Activated B cell treated with CpG ODN at 0.5 μM for 24 hours (primary cell): ENCODE measurements around the gene MTF1. TPM values are rescaled to one million over a fixed set of nuclear protein-coding genes. Genes with fewer than 3 reads are reported as not detected.

Source experiments
- ATAC-seq: fragments of 200-7000 bp; cut with Tn5 transposase; one replicate; pipeline ENCODE4 v1.10.0; 2021; ENCODE audit warnings: low read depth, mild to moderate bottlenecking, moderate library complexity
- CTCF ChIA-PET: fragments of 350-600 bp; sonication (Branson Sonifier 250); formaldehyde crosslinking; loops from one replicate; lab custom pipeline; 2021; ENCODE audit warnings: antibody characterized with exemption; lab: Charles Lee
- POLR2A ChIA-PET: fragments of 350-600 bp; sonication (Branson Sonifier 250); formaldehyde crosslinking; loops from one replicate; lab custom pipeline; 2021; ENCODE audit warnings: antibody characterized with exemption; lab: Charles Lee
- DNase-seq: peaks from one replicate; pipeline ENCODE4 v3.0.0; 2022
- H3K27ac Mint-ChIP-seq: one replicate; pipeline ENCODE4 v1.8.0; 2020; ENCODE audit warnings: mixed read lengths
- H3K27me3 Mint-ChIP-seq: one replicate; pipeline ENCODE4 v1.8.0; 2021; ENCODE audit warnings: mixed read lengths
- H3K36me3 Mint-ChIP-seq: one replicate; pipeline ENCODE4 v1.8.0; 2021; ENCODE audit warnings: low read depth, mixed read lengths
- H3K4me1 Mint-ChIP-seq: one replicate; pipeline ENCODE4 v1.8.0; 2021; ENCODE audit warnings: mixed read lengths
- H3K4me3 Mint-ChIP-seq: one replicate; pipeline ENCODE4 v1.8.0; 2020; ENCODE audit warnings: mild to moderate bottlenecking, mixed read lengths
- H3K9me3 Mint-ChIP-seq: one replicate; pipeline ENCODE4 v1.8.0; 2020; ENCODE audit warnings: mixed read lengths
- intact Hi-C: fragments of 100-400 bp; cut with micrococcal nuclease; formaldehyde crosslinking; loops from one replicate; pipeline ENCODE4 v1.15.1; 2024
- total RNA-seq: library from RNA; stranded (reverse); gene quantifications from 2 replicates; pipeline ENCODE4 v1.2.3, GENCODE V29; 2022
- TF ChIP-seq, protein P1 (sequence below): fragments of 200-600 bp; IDR thresholded peaks from one replicate; pipeline ENCODE4 v1.8.0; 2022; ENCODE audit warnings: antibody characterized with exemption, mild to moderate bottlenecking

MTF1 gene
- total RNA-seq, 1 donor from 2014 or later, result 36.2 TPM

DNA sequence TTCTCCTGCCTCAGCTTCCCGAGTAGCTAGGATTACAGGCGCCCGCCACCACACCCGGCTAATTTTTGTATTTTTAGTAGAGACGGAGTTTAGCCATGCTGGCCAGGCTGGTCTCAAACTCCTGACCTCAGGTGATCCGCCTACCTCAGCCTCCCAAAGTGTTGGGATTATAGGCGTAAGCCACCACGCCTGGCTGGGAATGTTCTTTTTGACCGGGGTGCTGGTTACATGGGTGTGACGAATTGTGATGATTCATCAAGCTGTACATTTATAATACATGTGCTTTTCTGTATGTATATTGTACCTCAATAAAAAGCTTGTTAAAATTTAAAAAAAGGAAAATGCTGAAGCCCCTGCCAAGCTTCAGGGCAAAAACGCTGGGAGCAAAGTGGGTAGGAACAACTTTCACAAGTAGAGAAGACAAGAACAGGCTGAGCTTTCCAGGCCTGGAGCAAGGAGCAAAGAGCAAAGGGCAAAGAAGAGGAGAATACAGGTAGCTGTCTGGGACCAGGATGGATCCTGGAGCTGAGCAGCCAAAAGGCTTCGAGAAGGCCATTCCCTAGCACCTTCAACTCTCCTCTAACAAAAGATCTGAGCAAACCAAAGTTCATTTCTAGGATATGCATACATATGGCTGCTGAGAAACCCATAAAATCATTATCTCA, 30.9 kb downstream of the MTF1 start:
- TF ChIP-seq, protein P1, sequence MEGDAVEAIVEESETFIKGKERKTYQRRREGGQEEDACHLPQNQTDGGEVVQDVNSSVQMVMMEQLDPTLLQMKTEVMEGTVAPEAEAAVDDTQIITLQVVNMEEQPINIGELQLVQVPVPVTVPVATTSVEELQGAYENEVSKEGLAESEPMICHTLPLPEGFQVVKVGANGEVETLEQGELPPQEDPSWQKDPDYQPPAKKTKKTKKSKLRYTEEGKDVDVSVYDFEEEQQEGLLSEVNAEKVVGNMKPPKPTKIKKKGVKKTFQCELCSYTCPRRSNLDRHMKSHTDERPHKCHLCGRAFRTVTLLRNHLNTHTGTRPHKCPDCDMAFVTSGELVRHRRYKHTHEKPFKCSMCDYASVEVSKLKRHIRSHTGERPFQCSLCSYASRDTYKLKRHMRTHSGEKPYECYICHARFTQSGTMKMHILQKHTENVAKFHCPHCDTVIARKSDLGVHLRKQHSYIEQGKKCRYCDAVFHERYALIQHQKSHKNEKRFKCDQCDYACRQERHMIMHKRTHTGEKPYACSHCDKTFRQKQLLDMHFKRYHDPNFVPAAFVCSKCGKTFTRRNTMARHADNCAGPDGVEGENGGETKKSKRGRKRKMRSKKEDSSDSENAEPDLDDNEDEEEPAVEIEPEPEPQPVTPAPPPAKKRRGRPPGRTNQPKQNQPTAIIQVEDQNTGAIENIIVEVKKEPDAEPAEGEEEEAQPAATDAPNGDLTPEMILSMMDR, result no peak
- DNase-seq, result no peak
- no peaks in the 10 kb centered on the region for H3K9me3 Mint-ChIP-seq
- intact Hi-C loops, result no loop called here
- H3K27me3 Mint-ChIP-seq, result no peaks in the 10 kb centered on the region
- CTCF ChIA-PET, result interaction anchor here (0.6 kb wide), 1 partner anchor 34 kb away, joined by 3 read pairs; no protein-coding TSS in a partner anchor
- peaks cover 69% of the 10 kb centered on the region for H3K36me3 Mint-ChIP-seq
- H3K4me3 Mint-ChIP-seq, result no peak overlapping the region
- no peak for ATAC-seq
- no peak overlapping the region for H3K27ac Mint-ChIP-seq
- POLR2A ChIA-PET, result no interaction called here
- peaks cover 8% of the 10 kb centered on the region for H3K4me1 Mint-ChIP-seq

DNA sequence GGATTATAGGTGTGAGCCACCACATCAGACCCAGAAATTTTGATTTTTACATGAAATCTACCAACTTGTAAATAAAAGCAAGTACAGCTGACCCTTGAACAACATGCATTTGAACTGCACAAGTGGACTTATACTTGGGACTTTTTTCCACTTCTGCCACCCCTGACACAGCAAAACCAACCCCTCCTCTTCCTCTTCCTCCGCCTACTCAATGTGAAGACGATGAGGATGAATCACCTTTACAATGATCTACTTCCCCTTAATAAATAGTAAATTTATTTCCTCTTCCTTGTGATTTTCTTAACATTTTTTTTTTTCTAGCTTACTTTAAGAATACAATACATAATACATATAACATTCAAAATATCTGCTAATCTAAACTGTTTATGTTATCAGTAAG, 33.9 kb downstream of the MTF1 start:
- ATAC-seq, result no peak
- CTCF ChIA-PET, result no interaction called here
- Mint-ChIP-seq H3K4me1 (peaks cover 9% of the 10 kb centered on the region), H3K27me3 (no peaks in the 10 kb centered on the region), H3K27ac (peak overlapping the region; percentile 12), H3K4me3 (no peak overlapping the region), H3K36me3 (peaks cover 74% of the 10 kb centered on the region), H3K9me3 (no peaks in the 10 kb centered on the region)
- TF ChIP-seq, protein P1, result no peak
- intact Hi-C loops, result no loop called here
- DNase-seq, result no peak
- POLR2A ChIA-PET, result no interaction called here

GRCh38 chr1:37824001-37824400, 35.4 kb downstream of the MTF1 start:
- H3K27me3 Mint-ChIP-seq, result no peaks in the 10 kb centered on the region
- CTCF ChIA-PET, result interaction anchor here (1.8 kb wide), 1 partner anchor 36 kb away, joined by 5 read pairs; the partner anchor contains the start of gene MTF1
- H3K9me3 Mint-ChIP-seq, result no peaks in the 10 kb centered on the region
- no peak overlapping the region for H3K27ac Mint-ChIP-seq
- peaks cover 74% of the 10 kb centered on the region for H3K36me3 Mint-ChIP-seq
- ATAC-seq, result no peak
- intact Hi-C loops, result no loop called here
- H3K4me3 Mint-ChIP-seq, result no peak overlapping the region
- TF ChIP-seq, protein P1, result no peak
- peaks cover 18% of the 10 kb centered on the region for H3K4me1 Mint-ChIP-seq
- POLR2A ChIA-PET, result no interaction called here
- no peak for DNase-seq

- H3K4me3 Mint-ChIP-seq, result no peak overlapping the region
- peaks cover 69% of the 10 kb centered on the region for H3K36me3 Mint-ChIP-seq
- peaks cover 18% of the 10 kb centered on the region for H3K4me1 Mint-ChIP-seq
- CTCF ChIA-PET, result interaction anchor here (1.8 kb wide), 1 partner anchor 37 kb away, joined by 5 read pairs; the partner anchor contains the start of gene MTF1
- H3K9me3 Mint-ChIP-seq, result no peaks in the 10 kb centered on the region
- intact Hi-C loops, result no loop called here
- TF ChIP-seq, protein P1, result no peak
- ATAC-seq, result no peak
- POLR2A ChIA-PET, result interaction anchor here (0.7 to 1.9 kb wide), 2 partner anchors 15 to 180 kb away, joined by 3 to 8 read pairs; partner anchors contain the start of genes C1orf122 and YRDC
- no peak overlapping the region for H3K27ac Mint-ChIP-seq
- H3K27me3 Mint-ChIP-seq, result no peaks in the 10 kb centered on the region
- no peak for DNase-seq
Observed at GRCh38 chr1:37822906-37823815, 36.2 kb downstream of the MTF1 start.
